Astrocyte (in vitro differentiated cells and primary cell): ENCODE results near the gene TMEM74B. TPM values are rescaled to one million over a fixed set of nuclear protein-coding genes. Genes with fewer than 3 reads are reported as not detected.

Experiments
- DNase-seq: peaks from one replicate; pipeline ENCODE4 v3.0.0-alpha.2; 2010; ENCODE audit warnings: low read depth
- FAIRE-seq: peaks from 2 replicates; lab custom pipeline; 2011; peaks lifted over from hg19 to GRCh38; lab: Jason Lieb, UNC
- H2AFZ ChIP-seq: 2 replicates; pipeline ENCODE4 v1.6.0; 2012; ENCODE audit warnings: low read depth, low read length, inconsistent platforms
- H3K27ac ChIP-seq: 2 replicates; pipeline ENCODE4 v1.5.1; 2011; ENCODE audit warnings: low read depth, low read length, inconsistent platforms
- H3K27me3 ChIP-seq: 2 replicates; pipeline ENCODE4 v1.6.0; 2011; ENCODE audit warnings: low read length, inconsistent platforms; ENCODE audit not compliant: insufficient read depth
- H3K36me3 ChIP-seq: 2 replicates; pipeline ENCODE4 v1.5.1; 2011; ENCODE audit warnings: low read length, inconsistent platforms; ENCODE audit not compliant: insufficient read depth
- H3K4me1 ChIP-seq: 2 replicates; pipeline ENCODE4 v1.5.1; 2011; ENCODE audit warnings: low read length, inconsistent platforms; ENCODE audit not compliant: insufficient read depth
- H3K4me2 ChIP-seq: 2 replicates; pipeline ENCODE4 v1.6.0; 2012; ENCODE audit warnings: low read length, inconsistent platforms
- H3K4me3 ChIP-seq: 2 replicates; pipeline ENCODE4 v1.5.1; 2011; ENCODE audit warnings: low read depth, mild to moderate bottlenecking, low read length, inconsistent platforms; ENCODE audit not compliant: insufficient read depth
- H3K79me2 ChIP-seq: 2 replicates; pipeline ENCODE4 v1.6.0; 2012; ENCODE audit warnings: mild to moderate bottlenecking, low read length, inconsistent platforms; ENCODE audit not compliant: insufficient read depth
- H3K9ac ChIP-seq: 2 replicates; pipeline ENCODE4 v1.6.0; 2012; ENCODE audit warnings: mild to moderate bottlenecking, low read length, inconsistent platforms
- H3K9me3 ChIP-seq: 2 replicates; pipeline ENCODE4 v1.5.1; 2012; ENCODE audit warnings: low read depth, mild to moderate bottlenecking, low read length, inconsistent platforms; ENCODE audit not compliant: insufficient read depth
- H4K20me1 ChIP-seq: 2 replicates; pipeline ENCODE4 v1.6.0; 2012; ENCODE audit warnings: low read length, inconsistent platforms; ENCODE audit not compliant: insufficient read depth
- H3K27ac Mint-ChIP-seq: one replicate; pipeline ENCODE4 v1.8.0; 2021; ENCODE audit warnings: mild to moderate bottlenecking, mixed read lengths; ENCODE audit not compliant: unreplicated experiment
- H3K27me3 Mint-ChIP-seq: one replicate; pipeline ENCODE4 v1.8.0; 2021; ENCODE audit warnings: low read depth, mixed read lengths; ENCODE audit not compliant: unreplicated experiment
- H3K36me3 Mint-ChIP-seq: one replicate; pipeline ENCODE4 v1.8.0; 2021; ENCODE audit warnings: low read depth, mixed read lengths; ENCODE audit not compliant: unreplicated experiment
- H3K4me1 Mint-ChIP-seq: one replicate; pipeline ENCODE4 v1.8.0; 2021; ENCODE audit warnings: low read depth, mixed read lengths; ENCODE audit not compliant: unreplicated experiment
- H3K4me3 Mint-ChIP-seq: one replicate; pipeline ENCODE4 v1.8.0; 2021; ENCODE audit warnings: mild to moderate bottlenecking, moderate library complexity, mixed read lengths; ENCODE audit not compliant: unreplicated experiment
- H3K9me3 Mint-ChIP-seq: one replicate; pipeline ENCODE4 v1.8.0; 2021; ENCODE audit warnings: mild to moderate bottlenecking, mixed read lengths; ENCODE audit not compliant: unreplicated experiment
- EZH2 ChIP-seq: IDR thresholded peaks from 2 replicates; pipeline ENCODE4 v1.6.1; 2012; ENCODE audit warnings: mild to moderate bottlenecking, low read length, inconsistent platforms; ENCODE audit not compliant: insufficient read depth
- total RNA-seq: library from RNA; stranded (reverse); gene quantifications from 2 replicates; pipeline ENCODE4 v1.2.1, GENCODE V29; 2021
- TF ChIP-seq, protein P1 (sequence below): IDR thresholded peaks from 2 replicates; pipeline ENCODE4 v1.5.1; 2011; ENCODE audit warnings: low read depth, mild to moderate bottlenecking, inconsistent platforms, low read length, moderate library complexity; ENCODE audit not compliant: insufficient read depth

Gene TMEM74B
- total RNA-seq, 1 donor from 2014 or later, result 2.1 TPM

DNA sequence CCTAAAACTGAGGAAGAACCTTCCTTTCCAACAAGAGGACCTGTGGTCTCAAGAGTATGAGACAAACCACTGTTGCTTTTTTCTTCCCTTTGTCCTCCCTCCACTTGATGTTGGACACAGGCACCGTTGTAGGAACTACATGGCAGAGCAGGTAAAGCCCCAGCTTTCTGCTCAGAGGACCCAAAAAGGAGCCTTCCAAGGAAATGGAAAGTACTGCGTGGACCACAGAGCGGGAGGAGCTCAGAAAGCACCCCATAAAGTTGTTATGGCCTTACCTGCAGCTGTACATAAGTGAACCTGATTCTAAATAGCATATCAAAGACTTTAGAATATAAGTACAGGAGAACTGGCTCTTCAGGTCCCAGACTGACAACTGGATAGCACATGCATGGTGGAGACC is 29.4 kb downstream of the TMEM74B start:
- no peak overlapping the region for H3K27ac Mint-ChIP-seq
- no peak overlapping the region for H3K9ac ChIP-seq
- H3K9me3 ChIP-seq, result no peaks in the 10 kb centered on the region
- no peak overlapping the region for H2AFZ ChIP-seq
- no peak overlapping the region for H3K4me3 ChIP-seq
- H3K27ac ChIP-seq, result no peak overlapping the region
- H3K4me1 Mint-ChIP-seq, result no peaks in the 10 kb centered on the region
- DNase-seq, result no peak
- H3K4me3 Mint-ChIP-seq, result no peak overlapping the region
- H3K9me3 Mint-ChIP-seq, result no peaks in the 10 kb centered on the region
- no peaks in the 10 kb centered on the region for H3K27me3 ChIP-seq
- TF ChIP-seq EZH2, result no peak
- TF ChIP-seq, protein P1, sequence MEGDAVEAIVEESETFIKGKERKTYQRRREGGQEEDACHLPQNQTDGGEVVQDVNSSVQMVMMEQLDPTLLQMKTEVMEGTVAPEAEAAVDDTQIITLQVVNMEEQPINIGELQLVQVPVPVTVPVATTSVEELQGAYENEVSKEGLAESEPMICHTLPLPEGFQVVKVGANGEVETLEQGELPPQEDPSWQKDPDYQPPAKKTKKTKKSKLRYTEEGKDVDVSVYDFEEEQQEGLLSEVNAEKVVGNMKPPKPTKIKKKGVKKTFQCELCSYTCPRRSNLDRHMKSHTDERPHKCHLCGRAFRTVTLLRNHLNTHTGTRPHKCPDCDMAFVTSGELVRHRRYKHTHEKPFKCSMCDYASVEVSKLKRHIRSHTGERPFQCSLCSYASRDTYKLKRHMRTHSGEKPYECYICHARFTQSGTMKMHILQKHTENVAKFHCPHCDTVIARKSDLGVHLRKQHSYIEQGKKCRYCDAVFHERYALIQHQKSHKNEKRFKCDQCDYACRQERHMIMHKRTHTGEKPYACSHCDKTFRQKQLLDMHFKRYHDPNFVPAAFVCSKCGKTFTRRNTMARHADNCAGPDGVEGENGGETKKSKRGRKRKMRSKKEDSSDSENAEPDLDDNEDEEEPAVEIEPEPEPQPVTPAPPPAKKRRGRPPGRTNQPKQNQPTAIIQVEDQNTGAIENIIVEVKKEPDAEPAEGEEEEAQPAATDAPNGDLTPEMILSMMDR, result no peak
- no peaks in the 10 kb centered on the region for H3K27me3 Mint-ChIP-seq
- peaks cover 19% of the 10 kb centered on the region for H4K20me1 ChIP-seq
- peaks cover 2% of the 10 kb centered on the region for H3K79me2 ChIP-seq
- H3K4me2 ChIP-seq, result no peak overlapping the region
- H3K36me3 ChIP-seq, result peaks cover 2% of the 10 kb centered on the region
- no peak for FAIRE-seq
- no peaks in the 10 kb centered on the region for H3K4me1 ChIP-seq
- peaks cover 16% of the 10 kb centered on the region for H3K36me3 Mint-ChIP-seq

DNA sequence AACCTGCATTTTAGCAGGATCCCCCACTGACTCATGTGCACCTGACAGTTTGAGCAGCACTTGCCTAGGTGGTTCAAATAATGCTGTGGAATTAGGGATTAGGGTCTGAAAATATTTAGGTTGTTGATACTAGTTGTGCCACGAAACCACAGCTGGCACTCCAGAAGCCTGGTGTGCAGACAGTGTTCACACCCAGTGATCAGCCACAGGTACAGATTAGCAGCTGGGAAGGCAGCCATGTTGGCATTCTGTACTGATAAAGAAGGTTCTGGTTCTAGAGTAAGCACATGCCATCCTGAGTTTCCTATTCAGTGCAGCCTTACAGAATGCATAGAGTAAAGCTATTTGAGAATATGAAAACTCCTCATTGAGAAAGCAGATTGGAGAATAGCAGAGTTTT is 30.1 kb downstream of the TMEM74B start:
- H3K9ac ChIP-seq, result no peak overlapping the region
- no peak overlapping the region for H3K4me2 ChIP-seq
- no peaks in the 10 kb centered on the region for H3K27me3 Mint-ChIP-seq
- H3K79me2 ChIP-seq, result peaks cover 6% of the 10 kb centered on the region
- peaks cover 22% of the 10 kb centered on the region for H4K20me1 ChIP-seq
- H3K9me3 ChIP-seq, result no peaks in the 10 kb centered on the region
- no peak for TF ChIP-seq EZH2
- TF ChIP-seq, protein P1, result no peak
- no peak overlapping the region for H3K27ac Mint-ChIP-seq
- no peaks in the 10 kb centered on the region for H3K36me3 ChIP-seq
- no peak overlapping the region for H3K4me3 ChIP-seq
- FAIRE-seq (no peak), DNase-seq (no peak)
- no peak overlapping the region for H3K27ac ChIP-seq
- no peaks in the 10 kb centered on the region for H3K9me3 Mint-ChIP-seq
- no peaks in the 10 kb centered on the region for H3K27me3 ChIP-seq
- no peak overlapping the region for H3K4me3 Mint-ChIP-seq
- H3K36me3 Mint-ChIP-seq, result peaks cover 17% of the 10 kb centered on the region
- H3K4me1 ChIP-seq, result no peaks in the 10 kb centered on the region
- H3K4me1 Mint-ChIP-seq, result no peaks in the 10 kb centered on the region
- no peak overlapping the region for H2AFZ ChIP-seq

DNA sequence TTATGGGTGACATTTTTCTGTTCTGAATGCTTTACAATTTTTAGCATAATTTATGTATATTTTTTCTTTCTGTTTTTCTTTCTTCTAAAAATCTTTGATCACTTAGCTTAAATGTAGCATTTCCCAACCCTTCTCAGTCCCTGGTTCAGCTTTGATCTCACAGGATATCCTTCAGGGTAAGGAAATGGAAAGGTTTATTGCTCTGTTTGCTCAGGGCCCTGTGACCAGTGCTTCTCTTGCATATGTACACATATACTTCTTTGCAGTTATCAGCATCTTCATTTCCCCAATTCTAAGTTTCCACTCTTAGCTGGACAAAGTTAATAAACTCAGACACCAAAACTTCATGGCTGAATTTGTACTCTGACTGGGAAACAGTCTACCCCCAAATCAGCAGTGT is 30.6 kb downstream of the TMEM74B start:
- H3K4me1 ChIP-seq, result no peaks in the 10 kb centered on the region
- Mint-ChIP-seq H3K4me3 (no peak overlapping the region), H3K27ac (no peak overlapping the region), H3K27me3 (no peaks in the 10 kb centered on the region), H3K9me3 (no peaks in the 10 kb centered on the region), H3K4me1 (no peaks in the 10 kb centered on the region), H3K36me3 (peaks cover 18% of the 10 kb centered on the region)
- TF ChIP-seq, protein P1, result no peak
- no peak for TF ChIP-seq EZH2
- DNase-seq, result no peak
- no peaks in the 10 kb centered on the region for H3K9me3 ChIP-seq
- no peaks in the 10 kb centered on the region for H3K27me3 ChIP-seq
- no peak overlapping the region for H3K4me2 ChIP-seq
- H3K27ac ChIP-seq, result no peak overlapping the region
- peaks cover 22% of the 10 kb centered on the region for H4K20me1 ChIP-seq
- no peaks in the 10 kb centered on the region for H3K36me3 ChIP-seq
- no peak for FAIRE-seq
- H3K9ac ChIP-seq, result no peak overlapping the region
- H2AFZ ChIP-seq, result no peak overlapping the region
- peaks cover 6% of the 10 kb centered on the region for H3K79me2 ChIP-seq
- no peak overlapping the region for H3K4me3 ChIP-seq
